Endothelial cell (in vitro differentiated cells): Measurements from ENCODE around the gene PRR5. TPM values are rescaled to one million over a fixed set of nuclear protein-coding genes. Genes with fewer than 3 reads are reported as not detected.
A peak's percentile ranks its signal among the peaks of the same experiment; 100 is the strongest.

Source experiments
- DNase-seq: peaks from one replicate; pipeline ENCODE4 v3.0.0; 2021; ENCODE audit warnings: low spot score
- H3K27ac Mint-ChIP-seq: one replicate; pipeline ENCODE4 v1.8.0; 2021; ENCODE audit warnings: mixed read lengths, inconsistent platforms; ENCODE audit not compliant: unreplicated experiment
- H3K27me3 Mint-ChIP-seq: one replicate; pipeline ENCODE4 v1.8.0; 2021; ENCODE audit warnings: mild to moderate bottlenecking, moderate library complexity, mixed read lengths, inconsistent platforms; ENCODE audit not compliant: unreplicated experiment
- H3K36me3 Mint-ChIP-seq: one replicate; pipeline ENCODE4 v1.8.0; 2021; ENCODE audit warnings: mild to moderate bottlenecking, low read depth, mixed read lengths, inconsistent platforms; ENCODE audit not compliant: unreplicated experiment
- H3K4me1 Mint-ChIP-seq: one replicate; pipeline ENCODE4 v1.8.0; 2021; ENCODE audit warnings: mild to moderate bottlenecking, mixed read lengths, inconsistent platforms; ENCODE audit not compliant: unreplicated experiment
- H3K4me3 Mint-ChIP-seq: one replicate; pipeline ENCODE4 v1.8.0; 2021; ENCODE audit warnings: mild to moderate bottlenecking, mixed read lengths, inconsistent platforms; ENCODE audit not compliant: unreplicated experiment
- H3K9me3 Mint-ChIP-seq: one replicate; pipeline ENCODE4 v1.8.0; 2021; ENCODE audit warnings: mixed read lengths, inconsistent platforms; ENCODE audit not compliant: unreplicated experiment
- CTCF ChIP-seq: fragments of 200-600 bp; sonication (generic); IDR thresholded peaks from one replicate; pipeline ENCODE4 v1.5.0; 2021; ENCODE audit warnings: antibody characterized with exemption; ENCODE audit not compliant: unreplicated experiment
- total RNA-seq: library from RNA; stranded (reverse); fragmentation: NEBNext Ultra II Directional; extraction: Animal tissue kit (Norgen Biotek cat#: 25700); gene quantifications from one replicate; pipeline ENCODE4 v1.2.1, GENCODE V29; 2021; ENCODE audit not compliant: unreplicated experiment

The PRR5 gene
- total RNA-seq, 1 donor from 2014 or later, result 40.5 TPM

- no peak for DNase-seq
- H3K27me3 Mint-ChIP-seq, result peaks cover 14% of the 10 kb centered on the region
- no peaks in the 10 kb centered on the region for H3K9me3 Mint-ChIP-seq
- H3K4me1 Mint-ChIP-seq, result peaks cover 8% of the 10 kb centered on the region
- peaks cover 4% of the 10 kb centered on the region for H3K36me3 Mint-ChIP-seq
- no peak overlapping the region for H3K27ac Mint-ChIP-seq
- no peak overlapping the region for H3K4me3 Mint-ChIP-seq
- no peak for TF ChIP-seq CTCF
These were observed 53.0 kb downstream of the PRR5 start for GRCh38 chr22:44754998-44755397.

GRCh38 chr22:44755417-44755816 lies 53.4 kb downstream of the PRR5 start:
- Mint-ChIP-seq H3K27me3 (peaks cover 15% of the 10 kb centered on the region), H3K27ac (no peak overlapping the region), H3K9me3 (no peaks in the 10 kb centered on the region), H3K36me3 (peaks cover 4% of the 10 kb centered on the region), H3K4me3 (no peak overlapping the region), H3K4me1 (peaks cover 8% of the 10 kb centered on the region)
- no peak for DNase-seq
- no peak for TF ChIP-seq CTCF

- Mint-ChIP-seq H3K9me3 (no peaks in the 10 kb centered on the region), H3K27ac (no peak overlapping the region), H3K36me3 (peaks cover 4% of the 10 kb centered on the region), H3K27me3 (peaks cover 15% of the 10 kb centered on the region), H3K4me1 (peaks cover 8% of the 10 kb centered on the region), H3K4me3 (no peak overlapping the region)
- no peak for TF ChIP-seq CTCF
- DNase-seq, result no peak
These were observed 54.0 kb downstream of the PRR5 start for GRCh38 chr22:44755956-44756361.

- DNase-seq, result no peak
- Mint-ChIP-seq H3K27me3 (peaks cover 10% of the 10 kb centered on the region), H3K27ac (peak overlapping the region; percentile 32), H3K4me3 (peak overlapping the region; percentile 69), H3K36me3 (peaks cover 4% of the 10 kb centered on the region), H3K9me3 (no peaks in the 10 kb centered on the region), H3K4me1 (peaks cover 8% of the 10 kb centered on the region)
- TF ChIP-seq CTCF, result no peak
These were observed 56.5 kb downstream of the PRR5 start for GRCh38 chr22:44758344-44758973.

DNA sequence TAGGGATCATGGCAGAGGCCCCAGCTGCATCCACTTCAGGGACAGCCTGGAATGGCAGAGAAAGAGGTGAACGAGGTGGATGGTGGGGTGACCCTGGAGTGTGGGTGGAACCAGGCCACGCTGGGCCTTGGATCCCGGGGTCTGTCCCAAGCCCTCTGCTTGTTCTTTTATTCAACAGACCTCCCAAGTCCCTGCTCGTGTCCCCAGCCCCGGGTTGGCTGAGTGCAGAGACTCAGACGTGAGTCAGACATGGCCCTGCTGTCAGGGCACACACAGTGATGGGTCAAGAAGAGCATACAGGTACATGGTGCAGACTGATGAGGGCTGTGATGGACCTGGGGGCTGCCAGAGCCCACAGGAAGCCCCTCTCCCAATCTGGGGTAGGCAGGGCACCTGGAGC lies 57.0 kb downstream of the PRR5 start:
- H3K9me3 Mint-ChIP-seq, result no peaks in the 10 kb centered on the region
- no peak for TF ChIP-seq CTCF
- peaks cover 4% of the 10 kb centered on the region for H3K36me3 Mint-ChIP-seq
- peak overlapping the region; percentile 69 for H3K4me3 Mint-ChIP-seq
- peaks cover 8% of the 10 kb centered on the region for H3K4me1 Mint-ChIP-seq
- peaks cover 10% of the 10 kb centered on the region for H3K27me3 Mint-ChIP-seq
- DNase-seq, result no peak
- no peak overlapping the region for H3K27ac Mint-ChIP-seq
